Liver (tissue), 9 donors: ENCODE measurements around the gene RASGRP1. TPM values are rescaled to one million over a fixed set of nuclear protein-coding genes. Genes with fewer than 3 reads are reported as not detected.

Source experiments
- DNase-seq: peaks from one replicate; pipeline ENCODE4 v3.0.0-alpha.2; 2017; ENCODE audit warnings: low spot score
- H3K27ac ChIP-seq, 2 donors: one replicate each; pipeline ENCODE4 v1.7.0; 2013; ENCODE audit warnings: inconsistent platforms in 2 of 2, low read length in 2 of 2, control low read depth in 1 of 2, low read depth in 1 of 2, mild to moderate bottlenecking in 1 of 2
- H3K27me3 ChIP-seq, 4 donors: one replicate each; pipeline versions ENCODE4 v1.6.1 to v1.7.0; 2013; ENCODE audit warnings: low read length in 3 of 4, inconsistent platforms in 1 of 4, mild to moderate bottlenecking in 1 of 4, moderate library complexity in 1 of 4; ENCODE audit not compliant: control insufficient read depth in 4 of 4, insufficient read depth in 4 of 4
- H3K36me3 ChIP-seq, 4 donors: one replicate each; pipeline versions ENCODE4 v1.6.1 to v1.7.0; 2013; ENCODE audit warnings: low read length in 3 of 4, mild to moderate bottlenecking in 3 of 4, low read depth in 1 of 4, moderate library complexity in 1 of 4; ENCODE audit not compliant: control insufficient read depth in 4 of 4, insufficient read depth in 3 of 4
- H3K4me1 ChIP-seq, 4 donors: one replicate each; pipeline versions ENCODE4 v1.6.1 to v1.7.0; 2013; ENCODE audit warnings: low read length in 3 of 4, mild to moderate bottlenecking in 3 of 4, moderate library complexity in 1 of 4; ENCODE audit not compliant: control insufficient read depth in 4 of 4, insufficient read depth in 4 of 4
- H3K4me3 ChIP-seq, 3 donors: one replicate each; pipeline versions ENCODE4 v1.6.1 to v1.7.0; 2013; ENCODE audit warnings: low read length in 3 of 3, control low read depth in 1 of 3, low read depth in 1 of 3, mild to moderate bottlenecking in 1 of 3
- H3K9ac ChIP-seq, 2 donors: one replicate each; pipeline ENCODE4 v1.7.0; 2013; ENCODE audit warnings: low read length in 2 of 2, mild to moderate bottlenecking in 2 of 2, moderate library complexity in 2 of 2, control low read depth in 1 of 2, low read depth in 1 of 2
- H3K9me3 ChIP-seq, 4 donors: one replicate each; pipeline versions ENCODE4 v1.6.1 to v1.7.0; 2013; ENCODE audit warnings: low read length in 3 of 4; ENCODE audit not compliant: control insufficient read depth in 4 of 4
- CTCF ChIP-seq: fragments of 150-350 bp; IDR thresholded peaks from 2 replicates; pipeline ENCODE4 v1.5.1; 2017; ENCODE audit warnings: improper control_type of control experiment, low read depth, low read length; ENCODE audit not compliant: missing input control
- EGR1 ChIP-seq, 2 donors: IDR thresholded peaks; 2 replicates each; pipeline ENCODE4 v1.6.1; 2016 to 2018; ENCODE audit warnings: antibody characterized with exemption in 2 of 2, low read depth in 2 of 2
- FOXA1 ChIP-seq: IDR thresholded peaks from 2 replicates; pipeline ENCODE4 v1.6.1; 2016; ENCODE audit warnings: antibody characterized with exemption
- FOXA2 ChIP-seq: IDR thresholded peaks from 2 replicates; pipeline ENCODE4 v1.6.1; 2016; ENCODE audit warnings: antibody characterized with exemption
- HNF4A ChIP-seq, 2 donors: conservative IDR thresholded peaks; 2 replicates each; pipeline ENCODE4 v1.6.1; 2016; ENCODE audit warnings: antibody characterized with exemption in 2 of 2, mild to moderate bottlenecking in 2 of 2
- HNF4G ChIP-seq: IDR thresholded peaks from 2 replicates; pipeline ENCODE4 v1.6.1; 2016; ENCODE audit warnings: antibody characterized with exemption
- JUND ChIP-seq, 2 donors: IDR thresholded peaks; 2 replicates each; pipeline ENCODE4 v1.6.1; 2016; ENCODE audit warnings: antibody characterized with exemption in 2 of 2
- MAX ChIP-seq: IDR thresholded peaks from 2 replicates; pipeline ENCODE4 v1.6.1; 2016; ENCODE audit warnings: antibody characterized with exemption
- NR2F2 ChIP-seq: IDR thresholded peaks from 2 replicates; pipeline ENCODE4 v1.6.1; 2016; ENCODE audit warnings: antibody characterized with exemption
- REST ChIP-seq: IDR thresholded peaks from 2 replicates; pipeline ENCODE4 v1.6.1; 2016; ENCODE audit warnings: antibody characterized with exemption, mild to moderate bottlenecking
- RXRA ChIP-seq, 2 donors: IDR thresholded peaks; 2 replicates each; pipeline ENCODE4 v1.6.1; 2017 to 2018; ENCODE audit warnings: antibody characterized with exemption in 2 of 2, mild to moderate bottlenecking in 1 of 2
- WGBS: extraction: QIAGEN DNeasy Blood & Tissue Kit; methylation state at CpG from one replicate; pipeline ENCODE4 v1.1.7; 2013; 5-methylcytosine and 5-hydroxymethylcytosine counted together
- polyA plus RNA-seq, 2 donors: library from polyadenylated mRNA; stranded (reverse) in 1 of 2; unstranded in 1 of 2; fragments of 200-250 nt in 1 of 2; fragments of >200 nt in 1 of 2; fragmentation: Nextera tagmentation in 1 of 2; extraction: Ambion mirVana in 1 of 2; gene quantifications; one replicate each; pipeline versions ENCODE4 v1.2.1 to v1.2.3, GENCODE V29; 2013 to 2015
- total RNA-seq, 2 donors: library from RNA; depleted of rRNA; stranded (reverse); fragments of >200 nt; gene quantifications; one replicate each; pipeline ENCODE4 v1.2.3, GENCODE V29; 2014
- donor health status: healthy.
- donor health status: healthy.
- donor health status: healthy.
- donor health status: healthy.
- donor health status: healthy.

Gene RASGRP1
- total and polyA plus RNA-seq, 4 donors: 0.17 to 0.75 (median 0.47) TPM

GRCh38 chr15:38534691-38535090 is 29.9 kb downstream of the RASGRP1 start:
- H3K9ac ChIP-seq: no peak overlapping the region
- no peak overlapping the region for H3K27ac ChIP-seq
- no peak for DNase-seq
- H3K36me3 ChIP-seq: no peaks in the 10 kb centered on the region
- 82% methylated on average over 3 of the region's 3 CpGs for WGBS
- no peaks in the 10 kb centered on the region for H3K4me1 ChIP-seq
- H3K4me3 ChIP-seq: no peak overlapping the region
- no peaks in the 10 kb centered on the region for H3K9me3 ChIP-seq
- peaks cover 0 to 4% (median 0%) of the 10 kb centered on the region in 4 donors for H3K27me3 ChIP-seq
- TF ChIP-seq CTCF (no peak), EGR1 (IDR thresholded peaks at IDR 0.05; ENCODE audit: low read depth in 2 of 2) (no peak), NR2F2 (no peak), MAX (no peak), HNF4G (no peak)

- no peak for DNase-seq
- H3K4me3 ChIP-seq: no peak overlapping the region
- H3K9ac ChIP-seq: no peak overlapping the region
- no peaks in the 10 kb centered on the region for H3K36me3 ChIP-seq
- H3K27me3 ChIP-seq: peaks cover 0 to 4% (median 0%) of the 10 kb centered on the region in 4 donors
- no peak overlapping the region for H3K27ac ChIP-seq
- no peak for TF ChIP-seq EGR1 (IDR thresholded peaks at IDR 0.05; ENCODE audit: low read depth in 2 of 2)
- TF ChIP-seq REST: no peak
- no peak for TF ChIP-seq JUND (IDR thresholded peaks at IDR 0.05)
- no peak for TF ChIP-seq RXRA (IDR thresholded peaks at IDR 0.05)
- no peak for TF ChIP-seq FOXA2
- TF ChIP-seq FOXA1: no peak
- TF ChIP-seq HNF4A (conservative IDR thresholded peaks at IDR 0.05): no peak
- H3K9me3 ChIP-seq: no peaks in the 10 kb centered on the region
- no peaks in the 10 kb centered on the region for H3K4me1 ChIP-seq
Measured at GRCh38 chr15:38533926-38534325, 30.7 kb downstream of the RASGRP1 start.

DNA sequence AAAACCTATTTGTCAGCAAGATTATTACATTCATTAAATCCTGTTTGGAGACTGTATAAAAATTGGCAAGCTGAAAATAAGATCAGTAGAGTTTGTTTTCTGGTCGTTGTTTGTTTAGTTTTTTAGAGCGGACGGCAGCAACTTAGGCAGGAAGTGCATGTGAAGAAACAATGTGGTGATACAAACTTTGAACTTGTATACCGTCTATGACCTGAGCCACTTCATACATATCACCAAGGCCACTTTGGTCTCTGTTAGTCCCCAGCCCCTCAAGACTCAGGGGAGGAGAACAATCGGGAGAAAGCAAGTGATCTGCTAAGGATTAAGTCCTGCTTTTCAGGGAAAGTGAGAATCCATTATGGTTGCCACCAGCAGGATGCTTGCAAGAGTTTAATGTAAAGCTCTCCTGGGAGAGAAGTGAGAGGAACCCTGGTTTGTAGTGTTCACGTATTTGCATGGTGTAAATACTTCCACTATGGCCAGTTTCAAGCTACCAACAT is 31.1 kb downstream of the RASGRP1 start:
- Histone ChIP-seq H3K27ac (no peak overlapping the region), H3K9ac (no peak overlapping the region), H3K9me3 (no peaks in the 10 kb centered on the region), H3K27me3 (peaks cover 0 to 4% (median 0%) of the 10 kb centered on the region in 4 donors), H3K4me1 (no peaks in the 10 kb centered on the region), H3K4me3 (no peak overlapping the region), H3K36me3 (no peaks in the 10 kb centered on the region)
- TF ChIP-seq CTCF (no peak), FOXA1 (no peak)
- WGBS: 68% methylated on average over 6 of the region's 6 CpGs
- no peak for DNase-seq
